HepG2 (cell line): ENCODE results near the gene UCHL3. TPM values are rescaled to one million over a fixed set of nuclear protein-coding genes. Genes with fewer than 3 reads are reported as not detected.
A peak's percentile ranks its signal among the peaks of the same experiment; 100 is the strongest.

Experiments
- ATF1 ChIP-seq: IDR thresholded peaks from 2 replicates; pipeline ENCODE4 v1.6.1; 2016; ENCODE audit warnings: mild to moderate bottlenecking, control low read depth
- ATF7-NPFF ChIP-seq: sonication (generic); formaldehyde crosslinking; IDR thresholded peaks from 2 replicates; pipeline ENCODE4 v1.8.1; 2023; ENCODE audit warnings: mild to moderate bottlenecking, low read depth, missing genetic modification reagents, moderate library complexity
- CAMTA2 ChIP-seq: sonication (generic); formaldehyde crosslinking; IDR thresholded peaks from 2 replicates; pipeline ENCODE4 v1.4.0; 2020; ENCODE audit warnings: mild to moderate bottlenecking, missing genetic modification reagents, borderline replicate concordance
- DZIP1 ChIP-seq: sonication (generic); formaldehyde crosslinking; IDR thresholded peaks from 2 replicates; pipeline ENCODE4 v1.5.0; 2020; ENCODE audit warnings: mild to moderate bottlenecking, missing genetic modification reagents
- HOXA5 ChIP-seq: sonication (generic); formaldehyde crosslinking; IDR thresholded peaks from 2 replicates; pipeline ENCODE4 v1.4.0; 2020; ENCODE audit warnings: missing genetic modification reagents
- MED1 ChIP-seq: sonication (generic); formaldehyde crosslinking; IDR thresholded peaks from 2 replicates; pipeline ENCODE4 v1.4.0; 2020; ENCODE audit warnings: missing genetic modification reagents
- MLLT10 ChIP-seq: sonication (generic); formaldehyde crosslinking; IDR thresholded peaks from 2 replicates; pipeline ENCODE4 v1.4.0; 2020; ENCODE audit warnings: missing genetic modification reagents
- TRAFD1 ChIP-seq: sonication (generic); formaldehyde crosslinking; IDR thresholded peaks from 2 replicates; pipeline ENCODE4 v1.5.1; 2020; ENCODE audit warnings: missing genetic modification reagents, mild to moderate bottlenecking, borderline replicate concordance
- ZC3H13 ChIP-seq: sonication (generic); formaldehyde crosslinking; IDR thresholded peaks from 2 replicates; pipeline ENCODE4 v1.8.1; 2023; ENCODE audit warnings: mild to moderate bottlenecking, missing genetic modification reagents, moderate library complexity
- ZNF276 ChIP-seq: sonication (generic); formaldehyde crosslinking; IDR thresholded peaks from 2 replicates; pipeline ENCODE4 v1.4.0; 2020; ENCODE audit warnings: mild to moderate bottlenecking, low read depth, missing genetic modification reagents
- ZNF501 ChIP-seq: sonication (generic); formaldehyde crosslinking; IDR thresholded peaks from 2 replicates; pipeline ENCODE4 v1.5.1; 2020; ENCODE audit warnings: mild to moderate bottlenecking, moderate library complexity, missing genetic modification reagents
- ZNF556 ChIP-seq: sonication (generic); formaldehyde crosslinking; IDR thresholded peaks from 2 replicates; pipeline ENCODE4 v1.4.0; 2020; ENCODE audit warnings: mild to moderate bottlenecking, missing genetic modification reagents, borderline replicate concordance
- ZNF629 ChIP-seq: sonication (generic); formaldehyde crosslinking; conservative IDR thresholded peaks from 2 replicates; pipeline ENCODE4 v1.5.0; 2020; ENCODE audit warnings: missing genetic modification reagents
- polyA plus RNA-seq, 8 experiments: library from polyadenylated mRNA; depleted of rRNA in 3 of 8; stranded (reverse) in 7 of 8; unstranded in 1 of 8; fragments of >200 nt; fragmentation: Illumina TruSeq in 4 of 8; extraction: Trizol in 4 of 8; gene quantifications; 2 replicates each; pipeline versions ENCODE4 v1.2.1 to v1.2.3, GENCODE V29; 2011 to 2016; ENCODE audit warnings: low read depth in 4 of 8, missing spikeins in 1 of 8, mixed read lengths in 1 of 8; ENCODE audit not compliant: insufficient read depth in 1 of 8
- total RNA-seq, 5 experiments: library from RNA; depleted of rRNA; stranded (reverse); fragments of >200 nt; fragmentation: Illumina TruSeq; extraction: Trizol; gene quantifications; 2 replicates each; pipeline ENCODE4 v1.2.3, GENCODE V29; 2016; ENCODE audit warnings: low read depth in 1 of 5
- TF ChIP-seq, protein P1 (sequence below): sonication (generic); formaldehyde crosslinking; IDR thresholded peaks from 2 replicates; pipeline ENCODE4 v1.4.0; 2020; ENCODE audit warnings: missing genetic modification reagents, mild to moderate bottlenecking, borderline replicate concordance
- TF ChIP-seq, protein P2 (sequence below): sonication (generic); formaldehyde crosslinking; IDR thresholded peaks from 2 replicates; pipeline ENCODE4 v1.5.0; 2020; ENCODE audit warnings: mild to moderate bottlenecking, low read depth, missing genetic modification reagents, borderline replicate concordance

UCHL3 gene
- total and polyA plus RNA-seq, 2 of the 13 experiments (the other 11 are each of a cell fraction or from before 2014, with no cell fraction given) = 36.2 to 93.3 TPM

- no peak for TF ChIP-seq ZNF556 (CRISPR knock-in tag)
- TF ChIP-seq ZNF276 (CRISPR knock-in tag) = no peak
- peak; percentile 65 for TF ChIP-seq ATF7-NPFF (CRISPR knock-in tag)
- peak; percentile 76 for TF ChIP-seq ZNF501 (CRISPR knock-in tag)
- no peak for TF ChIP-seq ATF1
- TF ChIP-seq MED1 (CRISPR knock-in tag) = peak; percentile 42; the same call in 1 of the 2 replicates
- TF ChIP-seq MLLT10 = no peak
- no peak for TF ChIP-seq CAMTA2 (CRISPR knock-in tag)
- TF ChIP-seq TRAFD1 (CRISPR knock-in tag) = no peak
- TF ChIP-seq, protein P1, sequence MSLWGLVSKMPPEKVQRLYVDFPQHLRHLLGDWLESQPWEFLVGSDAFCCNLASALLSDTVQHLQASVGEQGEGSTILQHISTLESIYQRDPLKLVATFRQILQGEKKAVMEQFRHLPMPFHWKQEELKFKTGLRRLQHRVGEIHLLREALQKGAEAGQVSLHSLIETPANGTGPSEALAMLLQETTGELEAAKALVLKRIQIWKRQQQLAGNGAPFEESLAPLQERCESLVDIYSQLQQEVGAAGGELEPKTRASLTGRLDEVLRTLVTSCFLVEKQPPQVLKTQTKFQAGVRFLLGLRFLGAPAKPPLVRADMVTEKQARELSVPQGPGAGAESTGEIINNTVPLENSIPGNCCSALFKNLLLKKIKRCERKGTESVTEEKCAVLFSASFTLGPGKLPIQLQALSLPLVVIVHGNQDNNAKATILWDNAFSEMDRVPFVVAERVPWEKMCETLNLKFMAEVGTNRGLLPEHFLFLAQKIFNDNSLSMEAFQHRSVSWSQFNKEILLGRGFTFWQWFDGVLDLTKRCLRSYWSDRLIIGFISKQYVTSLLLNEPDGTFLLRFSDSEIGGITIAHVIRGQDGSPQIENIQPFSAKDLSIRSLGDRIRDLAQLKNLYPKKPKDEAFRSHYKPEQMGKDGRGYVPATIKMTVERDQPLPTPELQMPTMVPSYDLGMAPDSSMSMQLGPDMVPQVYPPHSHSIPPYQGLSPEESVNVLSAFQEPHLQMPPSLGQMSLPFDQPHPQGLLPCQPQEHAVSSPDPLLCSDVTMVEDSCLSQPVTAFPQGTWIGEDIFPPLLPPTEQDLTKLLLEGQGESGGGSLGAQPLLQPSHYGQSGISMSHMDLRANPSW (CRISPR knock-in tag) = no peak
- TF ChIP-seq ZNF629 = no peak
- TF ChIP-seq, protein P2, sequence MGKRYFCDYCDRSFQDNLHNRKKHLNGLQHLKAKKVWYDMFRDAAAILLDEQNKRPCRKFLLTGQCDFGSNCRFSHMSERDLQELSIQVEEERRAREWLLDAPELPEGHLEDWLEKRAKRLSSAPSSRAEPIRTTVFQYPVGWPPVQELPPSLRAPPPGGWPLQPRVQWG (CRISPR knock-in tag) = no peak
- 0 out of 2 replicates have a peak, but pooled peaks have one; percentile 69 for TF ChIP-seq DZIP1 (CRISPR knock-in tag)
- TF ChIP-seq HOXA5 (CRISPR knock-in tag) = peak; percentile 45; the same call in 1 of the 2 replicates
- TF ChIP-seq ZC3H13 = no peak
Measured at GRCh38 chr13:75537401-75538365, 11.9 kb upstream of the UCHL3 start, which contains the start of gene COMMD6 (continued).
